Large intestine (tissue), 3 donors: Measurements from ENCODE around the gene TENT4B. TPM values are rescaled to one million over a fixed set of nuclear protein-coding genes. Genes with fewer than 3 reads are reported as not detected.
A peak's percentile ranks its signal among the peaks of the same experiment; 100 is the strongest.

Experiments used
- DNase-seq, 2 donors: peaks; one replicate each; pipeline versions ENCODE4 v3.0.0 to v3.0.0-alpha.2; 2013
- H3K27ac ChIP-seq: one replicate; pipeline ENCODE4 v1.5.1; 2013; ENCODE audit warnings: low read length
- H3K27me3 ChIP-seq: 2 replicates; pipeline ENCODE4 v1.6.1; 2013; ENCODE audit warnings: low read length; ENCODE audit not compliant: control insufficient read depth, insufficient read depth
- H3K36me3 ChIP-seq: 2 replicates; pipeline ENCODE4 v1.6.1; 2013; ENCODE audit warnings: low read length; ENCODE audit not compliant: control insufficient read depth, insufficient read depth
- H3K4me1 ChIP-seq: one replicate; pipeline ENCODE4 v1.6.1; 2013; ENCODE audit warnings: low read length; ENCODE audit not compliant: control insufficient read depth, insufficient read depth
- H3K4me3 ChIP-seq: one replicate; pipeline ENCODE4 v1.5.1; 2013; ENCODE audit warnings: low read length
- H3K9me3 ChIP-seq: one replicate; pipeline ENCODE4 v1.6.1; 2013; ENCODE audit warnings: mild to moderate bottlenecking, low read depth, low read length, moderate library complexity; ENCODE audit not compliant: control insufficient read depth
- WGBS: methylation state at CpG from one replicate; pipeline ENCODE4 v1.1.5; 2013; ENCODE audit warnings: low lambda C conversion rate; ENCODE audit not compliant: insufficient coverage; 5-methylcytosine and 5-hydroxymethylcytosine counted together
- polyA plus RNA-seq: library from polyadenylated mRNA; unstranded; fragments of 120-200 nt; gene quantifications from one replicate; pipeline ENCODE4 v1.2.1, GENCODE V29; 2013

TENT4B gene
- polyA plus RNA-seq, 1 donor: 17.2 TPM

- Histone ChIP-seq H3K4me1 (peaks cover 14% of the 10 kb centered on the region), H3K27ac (no peak overlapping the region), H3K27me3 (no peaks in the 10 kb centered on the region), H3K9me3 (no peaks in the 10 kb centered on the region), H3K4me3 (no peak overlapping the region), H3K36me3 (no peaks in the 10 kb centered on the region)
- no CpG with 5 or more reads among the region's 13 CpGs for WGBS
- no peak for DNase-seq
Measured at GRCh38 chr16:50270510-50271147, 117.5 kb downstream of the TENT4B start.

DNA sequence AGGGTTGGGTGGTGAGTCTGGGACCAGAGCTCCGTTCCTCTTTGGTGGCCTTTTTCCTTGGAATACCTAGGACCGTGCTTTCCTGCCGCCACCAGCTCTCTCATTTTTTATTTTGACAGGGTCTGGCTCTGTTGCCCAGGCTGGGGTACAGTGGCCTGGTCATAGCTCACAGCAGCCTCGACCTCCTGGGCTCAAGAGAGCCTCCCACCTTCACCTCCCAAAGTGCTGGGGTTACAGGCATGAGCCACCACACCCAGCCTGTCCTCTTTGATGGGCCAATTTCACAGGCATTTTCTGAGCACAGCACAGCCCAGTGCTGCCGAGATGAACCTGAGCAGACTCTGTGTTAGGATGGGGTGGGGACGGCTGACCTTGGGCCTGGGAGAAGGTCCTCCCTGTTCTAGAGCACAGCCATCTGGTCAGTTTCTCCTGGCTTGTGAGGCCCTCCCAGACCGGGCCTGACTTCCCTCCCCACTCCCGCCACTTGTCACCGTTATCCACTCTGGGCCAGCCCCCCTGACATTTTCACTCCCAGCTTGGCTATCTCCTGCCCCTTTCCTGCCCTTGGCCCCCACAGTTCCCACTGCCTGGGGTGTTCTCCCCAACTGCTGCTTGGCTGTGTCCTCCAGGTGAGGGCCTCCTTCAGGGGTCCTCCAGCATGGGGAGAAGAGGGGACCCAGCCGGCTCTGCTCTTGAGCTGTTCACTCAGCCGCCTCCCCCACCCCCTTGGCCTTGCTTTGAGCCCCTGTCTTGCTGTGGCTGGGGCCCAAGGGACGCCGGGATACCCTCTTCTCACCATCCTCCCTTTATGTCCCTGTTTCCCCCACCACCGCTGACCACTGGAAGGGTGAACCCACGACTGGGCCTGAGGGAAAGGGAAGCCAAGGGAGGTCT lies 118.3 kb downstream of the TENT4B start:
- DNase-seq: no peak
- H3K9me3 ChIP-seq: no peaks in the 10 kb centered on the region
- no peaks in the 10 kb centered on the region for H3K36me3 ChIP-seq
- H3K27me3 ChIP-seq: no peaks in the 10 kb centered on the region
- WGBS: no CpG with 5 or more reads among the region's 15 CpGs
- peaks cover 7% of the 10 kb centered on the region for H3K4me1 ChIP-seq
- no peak overlapping the region for H3K4me3 ChIP-seq
- H3K27ac ChIP-seq: no peak overlapping the region

- no peaks in the 10 kb centered on the region for H3K27me3 ChIP-seq
- H3K4me3 ChIP-seq: no peak overlapping the region
- no peaks in the 10 kb centered on the region for H3K36me3 ChIP-seq
- no CpG with 5 or more reads among the region's 7 CpGs for WGBS
- peaks cover under 1% of the 10 kb centered on the region for H3K4me1 ChIP-seq
- no peaks in the 10 kb centered on the region for H3K9me3 ChIP-seq
- no peak overlapping the region for H3K27ac ChIP-seq
- DNase-seq: no peak
Measured at GRCh38 chr16:50272111-50272571, 119.0 kb downstream of the TENT4B start.

DNA sequence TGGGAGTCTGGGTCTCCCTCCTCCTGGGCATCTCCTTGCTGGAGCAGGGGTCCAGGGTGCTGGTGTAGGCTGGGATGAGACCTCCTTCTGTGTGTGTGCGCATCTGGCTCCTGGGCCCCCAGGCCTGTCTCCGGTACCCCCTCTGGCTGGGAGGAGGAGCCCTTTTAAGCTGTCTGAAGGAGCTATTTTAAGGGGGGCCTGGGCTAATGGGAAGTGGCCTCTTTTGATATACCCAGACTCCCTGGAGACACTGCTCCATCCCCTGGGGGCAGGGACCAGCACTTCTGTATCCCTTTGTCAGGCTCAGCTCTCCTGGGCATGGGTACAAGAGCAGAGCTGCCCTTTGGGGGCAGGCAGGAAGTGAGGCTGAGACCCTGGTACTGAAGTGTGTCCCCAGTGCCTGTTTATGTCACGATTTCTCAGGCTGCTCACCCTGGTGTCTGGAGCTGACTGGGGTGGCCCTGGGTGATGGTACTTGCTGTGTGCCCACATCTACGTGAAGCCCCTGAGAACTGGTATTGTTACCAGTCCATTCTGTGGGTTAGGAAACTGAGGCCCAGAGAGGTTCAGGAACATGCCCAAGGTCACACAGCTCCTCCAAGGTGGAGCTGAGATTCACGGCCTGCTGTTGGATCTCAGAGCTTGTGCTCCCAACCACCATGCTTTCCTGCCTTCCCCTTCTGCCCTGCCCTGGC lies 119.7 kb downstream of the TENT4B start:
- H3K27me3 ChIP-seq: no peaks in the 10 kb centered on the region
- no peaks in the 10 kb centered on the region for H3K4me1 ChIP-seq
- no peak overlapping the region for H3K27ac ChIP-seq
- no peak overlapping the region for H3K4me3 ChIP-seq
- no CpG with 5 or more reads among the region's 5 CpGs for WGBS
- H3K9me3 ChIP-seq: no peaks in the 10 kb centered on the region
- DNase-seq: no peak
- no peaks in the 10 kb centered on the region for H3K36me3 ChIP-seq

- no peak overlapping the region for H3K27ac ChIP-seq
- no CpG with 5 or more reads among the region's 2 CpGs for WGBS
- H3K36me3 ChIP-seq: no peaks in the 10 kb centered on the region
- no peak overlapping the region for H3K4me3 ChIP-seq
- no peak for DNase-seq
- H3K4me1 ChIP-seq: no peaks in the 10 kb centered on the region
- H3K27me3 ChIP-seq: no peaks in the 10 kb centered on the region
- no peaks in the 10 kb centered on the region for H3K9me3 ChIP-seq
Measured at GRCh38 chr16:50273382-50273690, 120.2 kb downstream of the TENT4B start.

GRCh38 chr16:50273888-50274325 lies 120.8 kb downstream of the TENT4B start:
- no peaks in the 10 kb centered on the region for H3K27me3 ChIP-seq
- H3K4me1 ChIP-seq: no peaks in the 10 kb centered on the region
- WGBS: no CpG with 5 or more reads among the region's 13 CpGs
- no peak overlapping the region for H3K4me3 ChIP-seq
- H3K36me3 ChIP-seq: no peaks in the 10 kb centered on the region
- no peak overlapping the region for H3K27ac ChIP-seq
- no peak for DNase-seq
- H3K9me3 ChIP-seq: no peaks in the 10 kb centered on the region

GRCh38 chr16:50274326-50275097 lies 121.4 kb downstream of the TENT4B start:
- H3K27ac ChIP-seq: no peak overlapping the region
- no peaks in the 10 kb centered on the region for H3K36me3 ChIP-seq
- no peak for DNase-seq
- H3K27me3 ChIP-seq: no peaks in the 10 kb centered on the region
- WGBS: no CpG with 5 or more reads among the region's 18 CpGs
- no peaks in the 10 kb centered on the region for H3K9me3 ChIP-seq
- no peaks in the 10 kb centered on the region for H3K4me1 ChIP-seq
- H3K4me3 ChIP-seq: peak overlapping the region; percentile 13

DNA sequence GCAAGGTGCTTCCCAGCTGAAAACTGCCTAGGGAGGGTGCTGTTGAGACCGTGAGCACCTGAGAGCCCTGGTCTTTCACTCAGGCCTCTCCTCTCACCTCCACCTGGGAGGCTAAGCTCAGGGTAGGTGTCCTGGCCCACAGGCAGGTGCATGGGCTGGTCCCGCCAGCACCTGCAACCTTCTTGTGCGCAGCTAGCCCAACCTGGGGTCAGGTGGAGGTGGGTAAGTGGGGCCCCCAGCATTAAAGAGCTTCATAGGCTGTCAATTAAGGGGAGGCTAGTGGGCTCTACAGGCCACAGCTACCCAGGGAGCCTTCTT lies 122.0 kb downstream of the TENT4B start:
- no CpG with 5 or more reads among the region's 3 CpGs for WGBS
- H3K9me3 ChIP-seq: no peaks in the 10 kb centered on the region

GRCh38 chr16:50275428-50276325 lies 122.6 kb downstream of the TENT4B start:
- no peak overlapping the region for H3K4me3 ChIP-seq
- no CpG with 5 or more reads among the region's 12 CpGs for WGBS
- H3K9me3 ChIP-seq: no peaks in the 10 kb centered on the region
- no peaks in the 10 kb centered on the region for H3K36me3 ChIP-seq
- no peak for DNase-seq
- no peaks in the 10 kb centered on the region for H3K4me1 ChIP-seq
- H3K27ac ChIP-seq: no peak overlapping the region
- no peaks in the 10 kb centered on the region for H3K27me3 ChIP-seq

More for the DNA sequence above, 122.0 kb downstream of the TENT4B start:
- no peaks in the 10 kb centered on the region for H3K4me1 ChIP-seq
- no peak overlapping the region for H3K4me3 ChIP-seq
- no peak for DNase-seq
- H3K36me3 ChIP-seq: no peaks in the 10 kb centered on the region
- H3K27ac ChIP-seq: no peak overlapping the region
- H3K27me3 ChIP-seq: no peaks in the 10 kb centered on the region
